ENCODE measurements around the gene LRRC59. TPM values are rescaled to one million over a fixed set of nuclear protein-coding genes. Genes with fewer than 3 reads are reported as not detected.
A peak's percentile ranks its signal among the peaks of the same experiment; 100 is the strongest.

LRRC59 gene
- total and polyA plus RNA-seq, 4 donors: 43.8 to 117 (median 79.2) TPM

GRCh38 chr17:50346313-50347116, 50.8 kb downstream of the LRRC59 start:
- 1% methylated on average over 46 to 57 of the region's 57 CpGs for WGBS, 2 donors
- TF ChIP-seq, protein P1, sequence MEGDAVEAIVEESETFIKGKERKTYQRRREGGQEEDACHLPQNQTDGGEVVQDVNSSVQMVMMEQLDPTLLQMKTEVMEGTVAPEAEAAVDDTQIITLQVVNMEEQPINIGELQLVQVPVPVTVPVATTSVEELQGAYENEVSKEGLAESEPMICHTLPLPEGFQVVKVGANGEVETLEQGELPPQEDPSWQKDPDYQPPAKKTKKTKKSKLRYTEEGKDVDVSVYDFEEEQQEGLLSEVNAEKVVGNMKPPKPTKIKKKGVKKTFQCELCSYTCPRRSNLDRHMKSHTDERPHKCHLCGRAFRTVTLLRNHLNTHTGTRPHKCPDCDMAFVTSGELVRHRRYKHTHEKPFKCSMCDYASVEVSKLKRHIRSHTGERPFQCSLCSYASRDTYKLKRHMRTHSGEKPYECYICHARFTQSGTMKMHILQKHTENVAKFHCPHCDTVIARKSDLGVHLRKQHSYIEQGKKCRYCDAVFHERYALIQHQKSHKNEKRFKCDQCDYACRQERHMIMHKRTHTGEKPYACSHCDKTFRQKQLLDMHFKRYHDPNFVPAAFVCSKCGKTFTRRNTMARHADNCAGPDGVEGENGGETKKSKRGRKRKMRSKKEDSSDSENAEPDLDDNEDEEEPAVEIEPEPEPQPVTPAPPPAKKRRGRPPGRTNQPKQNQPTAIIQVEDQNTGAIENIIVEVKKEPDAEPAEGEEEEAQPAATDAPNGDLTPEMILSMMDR (IDR thresholded peaks at IDR 0.05; ENCODE audit: control extremely low read depth, extremely low read depth): no peak

GRCh38 chr17:50345432-50346312, 51.7 kb downstream of the LRRC59 start, which contains the start of gene XYLT2:
XYLT2 (plus strand) TSS chr17:50346126; CDS start chr17:50346141, 15 bp downstream.
- no peaks in the 10 kb centered on the region for H3K27me3 ChIP-seq (ENCODE audit: control insufficient read depth in 3 of 3, insufficient read depth in 3 of 3, low read length in 2 of 3)
- ATAC-seq (ENCODE audit: insufficient read depth, low FRiP score) (peak; percentile 96), DNase-seq (peak; percentile 83 to 94 (median 85))
- peaks cover 0 to 21% (median 0%) of the 10 kb centered on the region in 5 donors for H3K4me1 ChIP-seq (ENCODE audit: control insufficient read depth in 5 of 5, insufficient read depth in 5 of 5, low read length in 5 of 5)
- H3K9me3 ChIP-seq (ENCODE audit: control insufficient read depth in 4 of 4, insufficient read depth in 3 of 4, low read length in 3 of 4): no peaks in the 10 kb centered on the region
- TF ChIP-seq, protein P1 (IDR thresholded peaks at IDR 0.05; ENCODE audit: control extremely low read depth, extremely low read depth): no peak
- peak within 1 kb of the TSS; percentile 63 for H3K4me3 ChIP-seq
- H3K27ac ChIP-seq (ENCODE audit: low read depth in 1 of 2, low read length in 1 of 2): peak within 1 kb of the TSS; percentile 51 to 76
- no peaks in the 10 kb centered on the region for H3K36me3 ChIP-seq (ENCODE audit: control insufficient read depth in 4 of 4, insufficient read depth in 4 of 4, low read length in 4 of 4)
- WGBS, 2 donors: 4 to 8% methylated on average over 54 to 87 of the region's 87 CpGs
- peak within 1 kb of the TSS; percentile 46 to 67 for H3K9ac ChIP-seq (ENCODE audit: insufficient read depth in 1 of 2, low read length in 2 of 2)

More at GRCh38 chr17:50346313-50347116, 50.8 kb downstream of the LRRC59 start:
- Histone ChIP-seq H3K4me1 (ENCODE audit: control insufficient read depth in 5 of 5, insufficient read depth in 5 of 5, low read length in 5 of 5) (peaks cover 0 to 21% (median 0%) of the 10 kb centered on the region in 5 donors), H3K9me3 (ENCODE audit: control insufficient read depth in 4 of 4, insufficient read depth in 3 of 4, low read length in 3 of 4) (no peaks in the 10 kb centered on the region), H3K27ac (ENCODE audit: low read depth in 1 of 2, low read length in 1 of 2) (peak overlapping the region; percentile 41 to 51), H3K4me3 (peak overlapping the region; percentile 63), H3K9ac (ENCODE audit: insufficient read depth in 1 of 2, low read length in 2 of 2) (peak overlapping the region; percentile 46 to 67), H3K27me3 (ENCODE audit: control insufficient read depth in 3 of 3, insufficient read depth in 3 of 3, low read length in 2 of 3) (no peaks in the 10 kb centered on the region), H3K36me3 (ENCODE audit: control insufficient read depth in 4 of 4, insufficient read depth in 4 of 4, low read length in 4 of 4) (no peaks in the 10 kb centered on the region)
- ATAC-seq (ENCODE audit: insufficient read depth, low FRiP score) (peak; percentile 15), DNase-seq (peak in 2 of 3 donors; percentile 32 to 33)

DNA sequence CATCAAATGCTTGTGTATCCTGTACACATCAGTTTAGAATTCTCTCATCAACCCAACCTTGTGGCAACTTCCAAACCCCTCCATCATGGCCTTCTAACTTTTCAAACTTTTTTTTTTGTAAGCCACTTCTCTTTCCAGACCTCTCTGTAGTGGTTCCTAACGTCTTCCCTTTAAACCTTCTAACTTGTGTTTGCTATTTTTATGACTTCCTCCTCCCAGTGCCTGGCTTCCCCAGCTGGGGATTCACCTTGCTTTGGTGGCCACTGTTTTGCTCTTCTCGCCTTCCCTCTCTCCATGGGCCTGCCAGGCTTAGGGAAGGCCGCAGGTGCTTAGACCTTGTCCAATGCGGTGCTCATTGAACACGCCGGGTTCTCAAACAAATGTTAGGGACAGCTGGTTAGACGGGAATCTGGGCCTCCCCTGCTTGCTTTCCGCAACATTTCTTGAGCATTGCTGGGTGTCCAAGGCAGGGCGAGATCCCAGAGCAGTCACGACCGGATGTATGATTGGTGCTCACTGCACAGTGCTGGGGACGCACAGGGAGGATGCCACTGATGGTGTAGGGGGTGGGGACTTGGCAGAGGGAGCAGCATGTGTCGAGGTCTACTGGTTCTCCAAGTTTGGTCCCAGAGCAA, 52.5 kb downstream of the LRRC59 start:
- no peaks in the 10 kb centered on the region for H3K36me3 ChIP-seq (ENCODE audit: control insufficient read depth in 4 of 4, insufficient read depth in 4 of 4, low read length in 4 of 4)
- H3K4me1 ChIP-seq (ENCODE audit: control insufficient read depth in 5 of 5, insufficient read depth in 5 of 5, low read length in 5 of 5): peaks cover 0 to 21% (median 0%) of the 10 kb centered on the region in 5 donors
- WGBS, 2 donors: 67 to 70% methylated on average over 13 of the region's 13 CpGs
- DNase-seq: no peak
- no peaks in the 10 kb centered on the region for H3K9me3 ChIP-seq (ENCODE audit: control insufficient read depth in 4 of 4, insufficient read depth in 3 of 4, low read length in 3 of 4)
- no peak for ATAC-seq (ENCODE audit: insufficient read depth, low FRiP score)
- H3K27ac ChIP-seq (ENCODE audit: low read depth in 1 of 2, low read length in 1 of 2): no peak overlapping the region
- TF ChIP-seq, protein P1 (IDR thresholded peaks at IDR 0.05; ENCODE audit: control extremely low read depth, extremely low read depth): no peak
- H3K9ac ChIP-seq (ENCODE audit: insufficient read depth in 1 of 2, low read length in 2 of 2): no peak overlapping the region
- H3K27me3 ChIP-seq (ENCODE audit: control insufficient read depth in 3 of 3, insufficient read depth in 3 of 3, low read length in 2 of 3): no peaks in the 10 kb centered on the region
- no peak overlapping the region for H3K4me3 ChIP-seq
